GM23248 (cell line): ENCODE data around the gene TACR2. TPM values are rescaled to one million over a fixed set of nuclear protein-coding genes. Genes with fewer than 3 reads are reported as not detected.

Source experiments
- DNase-seq: peaks from one replicate; pipeline ENCODE4 v3.0.0-alpha.2; 2015
- H2AFZ ChIP-seq: fragments of 200-600 bp; sonication (generic); 2 replicates; pipeline ENCODE4 v1.6.1; 2016; ENCODE audit warnings: antibody characterized with exemption
- H3F3A ChIP-seq: fragments of 200-600 bp; sonication (generic); 2 replicates; pipeline ENCODE4 v1.6.1; 2016; ENCODE audit warnings: mild to moderate bottlenecking, antibody characterized with exemption, mixed run types; ENCODE audit not compliant: insufficient read depth
- H3K27ac ChIP-seq: fragments of 200-600 bp; sonication (generic); 2 replicates; pipeline ENCODE4 v1.5.1; 2016; ENCODE audit warnings: mild to moderate bottlenecking
- H3K27me3 ChIP-seq: fragments of 200-600 bp; sonication (generic); replicated peaks from 2 replicates; pipeline ENCODE4 v1.6.1; 2016; ENCODE audit warnings: mild to moderate bottlenecking; ENCODE audit not compliant: insufficient read depth
- H3K36me3 ChIP-seq: fragments of 200-600 bp; sonication (generic); 2 replicates; pipeline ENCODE4 v1.6.1; 2016; ENCODE audit warnings: low read depth, mild to moderate bottlenecking
- H3K4me1 ChIP-seq: fragments of 200-600 bp; sonication (generic); 2 replicates; pipeline ENCODE4 v1.6.1; 2016; ENCODE audit warnings: mild to moderate bottlenecking; ENCODE audit not compliant: insufficient read depth
- H3K4me2 ChIP-seq: fragments of 200-600 bp; sonication (generic); one replicate; pipeline ENCODE4 v1.6.1; 2016; ENCODE audit warnings: mild to moderate bottlenecking; ENCODE audit not compliant: unreplicated experiment
- H3K4me3 ChIP-seq: fragments of 200-600 bp; sonication (generic); 2 replicates; pipeline ENCODE4 v1.5.1; 2016; ENCODE audit warnings: mild to moderate bottlenecking
- H3K79me2 ChIP-seq: fragments of 200-600 bp; sonication (generic); 2 replicates; pipeline ENCODE4 v1.6.1; 2016; ENCODE audit warnings: mild to moderate bottlenecking; ENCODE audit not compliant: insufficient read depth
- H3K9ac ChIP-seq: fragments of 200-600 bp; sonication (generic); 2 replicates; pipeline ENCODE4 v1.6.1; 2016; ENCODE audit warnings: mild to moderate bottlenecking
- H3K9me2 ChIP-seq: fragments of 200-600 bp; sonication (generic); 2 replicates; pipeline ENCODE4 v1.6.1; 2016; ENCODE audit warnings: mixed run types, mild to moderate bottlenecking, moderate library complexity; ENCODE audit not compliant: insufficient read depth
- H3K9me3 ChIP-seq: fragments of 200-600 bp; sonication (generic); one replicate; pipeline ENCODE4 v1.6.1; 2017; ENCODE audit warnings: low read depth
- H4K20me1 ChIP-seq: fragments of 200-600 bp; sonication (generic); 2 replicates; pipeline ENCODE4 v1.6.0; 2016; ENCODE audit not compliant: insufficient read depth
- EZH2 ChIP-seq: fragments of 200-600 bp; sonication (generic); IDR thresholded peaks from 2 replicates; pipeline ENCODE4 v1.6.1; 2018; ENCODE audit warnings: antibody characterized with exemption, mild to moderate bottlenecking; ENCODE audit not compliant: insufficient read depth, poor library complexity, severe bottlenecking
- EZH2phosphoT487 ChIP-seq: fragments of 200-600 bp; sonication (generic); IDR thresholded peaks from 2 replicates; pipeline ENCODE4 v1.6.1; 2018; ENCODE audit warnings: antibody characterized with exemption, moderate library complexity, mild to moderate bottlenecking, low read depth; ENCODE audit not compliant: insufficient read depth
- WGBS, 2 experiments: methylation state at CpG; one replicate each; pipeline ENCODE4 v1.1.6; 2015 to 2017; ENCODE audit warnings: low lambda C conversion rate in 2 of 2, low coverage in 1 of 2; ENCODE audit errors: missing lambda C conversion rate in 2 of 2; 5-methylcytosine and 5-hydroxymethylcytosine counted together
- in situ Hi-C: fragments of 300-500 bp; cut with MboI; formaldehyde crosslinking; loops from 2 replicates; pipeline ENCODE4 v1.15.0; 2020
- polyA plus RNA-seq: library from polyadenylated mRNA; unstranded; fragments of >200 nt; fragmentation: Nextera tagmentation; extraction: Ambion mirVana; gene quantifications from 2 replicates; pipeline ENCODE4 v1.2.1, GENCODE V29; 2016
- total RNA-seq: library from RNA; depleted of rRNA; stranded (reverse); fragments of >200 nt; shearing (Covaris generic); gene quantifications from 2 replicates; pipeline ENCODE4 v1.2.3, GENCODE V29; 2014; rRNA removed

Gene TACR2
- total RNA-seq (0.54 TPM in 1 of 2 replicates, not detected in the other), polyA plus RNA-seq (0.24 and 0.25 TPM in 2 replicates)

- no peaks in the 10 kb centered on the region for H3K4me1 ChIP-seq
- no peak within 1 kb of the TSS for H3K4me2 ChIP-seq
- H3K9me2 ChIP-seq: no peaks in the 10 kb centered on the region
- H3F3A ChIP-seq: no peaks in the 10 kb centered on the region
- TF ChIP-seq EZH2 (no peak), EZH2phosphoT487 (no peak)
- WGBS, 2 experiments: 54 to 57% methylated on average over 10 of the region's 10 CpGs
- in situ Hi-C loops: loop anchor here (5.0 to 25.0 kb wide), 2 partner anchors 86 to 429 kb away; partner anchors contain the start of gene KIFBP
- H3K36me3 ChIP-seq: no peaks in the 10 kb centered on the region
- H3K79me2 ChIP-seq: no peaks in the 10 kb centered on the region
- no peak within 1 kb of the TSS for H3K9ac ChIP-seq
- no peak within 1 kb of the TSS for H2AFZ ChIP-seq
- H3K27ac ChIP-seq: no peak within 1 kb of the TSS
- H4K20me1 ChIP-seq: no peaks in the 10 kb centered on the region
- H3K27me3 ChIP-seq: peaks cover 5% of the 10 kb centered on the region; the same call in 1 of the 2 replicates
- no peaks in the 10 kb centered on the region for H3K9me3 ChIP-seq
- DNase-seq: no peak
- no peak within 1 kb of the TSS for H3K4me3 ChIP-seq
Observed at GRCh38 chr10:69416695-69417094, at the start of gene TACR2. TSS of gene TACR2 (minus strand) at chr10:69416918. CDS start at chr10:69416323, 595 bp downstream.

GRCh38 chr10:69466158-69466490 lies 49.4 kb upstream of the TACR2 start:
- Histone ChIP-seq H4K20me1 (no peaks in the 10 kb centered on the region), H3K9me2 (no peaks in the 10 kb centered on the region), H3K9me3 (no peaks in the 10 kb centered on the region), H3K36me3 (no peaks in the 10 kb centered on the region), H3K27ac (no peak overlapping the region), H3K9ac (no peak overlapping the region), H3K27me3 (0 out of 2 replicates have a peak, but pooled peaks cover 4% of the 10 kb centered on the region), H2AFZ (no peak overlapping the region), H3K4me1 (no peaks in the 10 kb centered on the region), H3K4me3 (no peak overlapping the region), H3K4me2 (no peak overlapping the region), H3F3A (no peaks in the 10 kb centered on the region), H3K79me2 (no peaks in the 10 kb centered on the region)
- in situ Hi-C loops: no loop called here
- no peak for DNase-seq
- TF ChIP-seq EZH2phosphoT487 (no peak), EZH2 (no peak)
- 47 to 58% methylated on average over 5 of the region's 5 CpGs for WGBS, 2 experiments

DNA sequence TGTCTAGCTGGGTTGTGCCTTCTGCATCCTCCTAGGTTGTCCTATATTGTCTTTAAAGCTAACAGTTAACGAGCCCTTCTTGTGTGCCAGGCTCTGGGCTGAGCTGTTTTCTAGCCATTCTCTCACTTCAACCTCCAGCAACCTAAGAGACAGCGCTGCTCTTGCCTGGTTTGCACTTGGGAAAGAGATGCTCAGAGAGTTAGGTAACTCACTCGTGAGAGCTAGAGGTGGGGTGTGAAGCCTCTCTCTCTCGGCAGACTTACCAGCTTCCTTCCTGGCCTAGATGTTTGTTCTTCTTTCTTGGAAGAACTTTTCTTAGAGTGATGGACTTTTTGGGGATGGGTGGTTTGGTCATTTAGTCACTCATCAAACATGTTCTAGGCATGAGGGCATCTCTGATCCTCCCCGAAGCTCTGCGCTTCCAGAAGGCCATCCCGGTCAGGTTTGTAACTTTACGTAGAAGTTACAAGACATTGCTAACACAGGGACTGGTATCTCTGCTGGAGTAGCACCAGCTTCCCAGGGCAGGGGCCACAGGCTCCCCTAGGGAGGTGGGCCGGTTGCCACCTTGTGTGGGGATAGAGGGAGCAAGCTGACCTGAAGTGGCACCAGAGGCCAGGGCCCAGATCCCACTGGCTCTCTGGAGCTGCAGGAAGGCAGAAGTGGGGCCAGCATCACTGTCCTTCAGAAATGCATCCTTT lies 48.9 kb upstream of the TACR2 start:
- Histone ChIP-seq H3K27me3 (0 out of 2 replicates have a peak, but pooled peaks cover 4% of the 10 kb centered on the region), H3K9ac (no peak overlapping the region), H3K4me1 (no peaks in the 10 kb centered on the region), H4K20me1 (no peaks in the 10 kb centered on the region), H3K9me2 (no peaks in the 10 kb centered on the region), H3K79me2 (no peaks in the 10 kb centered on the region), H2AFZ (no peak overlapping the region), H3F3A (no peaks in the 10 kb centered on the region), H3K9me3 (no peaks in the 10 kb centered on the region), H3K4me3 (no peak overlapping the region), H3K4me2 (no peak overlapping the region), H3K36me3 (no peaks in the 10 kb centered on the region), H3K27ac (no peak overlapping the region)
- TF ChIP-seq EZH2: no peak
- no peak for TF ChIP-seq EZH2phosphoT487
- 87 to 91% methylated on average over 9 of the region's 9 CpGs for WGBS, 2 experiments
- no peak for DNase-seq
- in situ Hi-C loops: no loop called here

GRCh38 chr10:69464801-69465401 lies 48.2 kb upstream of the TACR2 start:
- Histone ChIP-seq H3K4me3 (no peak overlapping the region), H3K27ac (no peak overlapping the region), H3K27me3 (0 out of 2 replicates have a peak, but pooled peaks cover 3% of the 10 kb centered on the region), H3K9me2 (no peaks in the 10 kb centered on the region), H3F3A (no peaks in the 10 kb centered on the region), H2AFZ (no peak overlapping the region), H3K36me3 (no peaks in the 10 kb centered on the region), H3K9me3 (no peaks in the 10 kb centered on the region), H3K4me1 (no peaks in the 10 kb centered on the region), H3K9ac (no peak overlapping the region), H3K79me2 (no peaks in the 10 kb centered on the region), H3K4me2 (no peak overlapping the region), H4K20me1 (no peaks in the 10 kb centered on the region)
- 28 to 41% methylated on average over 2 of the region's 2 CpGs for WGBS, 2 experiments
- no peak for DNase-seq
- in situ Hi-C loops: no loop called here
- TF ChIP-seq EZH2: no peak
- TF ChIP-seq EZH2phosphoT487: no peak
